PFSK-1 (cell line): Measurements from ENCODE around the gene CD1D.

Experiments used
- FOXP2 ChIP-seq: optimal IDR thresholded peaks from 2 replicates; pipeline ENCODE3; 2011; ENCODE audit warnings: borderline replicate concordance, control low read depth, inconsistent platforms; ENCODE audit not compliant: insufficient read depth; ENCODE audit errors: extremely low read length, extremely low read depth
- POLR2AphosphoS5 ChIP-seq: IDR thresholded peaks from 2 replicates; pipeline ENCODE4 v1.6.1; 2012; ENCODE audit warnings: low read depth, mild to moderate bottlenecking, control low read depth, low read length, moderate library complexity
- REST ChIP-seq, 2 experiments: IDR thresholded peaks; 2 replicates each; pipeline versions ENCODE4 v1.6.1 to v1.8.0; 2011 to 2012; ENCODE audit warnings: low read depth in 2 of 2, low read length in 2 of 2, control low read depth in 1 of 2, inconsistent platforms in 1 of 2, mild to moderate bottlenecking in 1 of 2, moderate library complexity in 1 of 2; ENCODE audit not compliant: insufficient read depth in 1 of 2
- SIN3A ChIP-seq: IDR thresholded peaks from 2 replicates; pipeline ENCODE4 v1.6.1; 2012; ENCODE audit warnings: mild to moderate bottlenecking, low read length, moderate library complexity, borderline replicate concordance; ENCODE audit not compliant: insufficient read depth

- no peak for TF ChIP-seq SIN3A
- no peak for TF ChIP-seq FOXP2
- no peak for TF ChIP-seq REST (IDR thresholded peaks at IDR 0.05; ENCODE audit: insufficient read depth in 1 of 2, low read depth in 2 of 2, low read length in 2 of 2)
- TF ChIP-seq POLR2AphosphoS5 = no peak
Observed at GRCh38 chr1:158148468-158148867, 32.2 kb upstream of the CD1D start.
